ENCODE data around the gene TRIM37.
"Not testable (repeated sequence)": the region's sequence is repeated elsewhere in the genome, so short reads cannot be mapped to it uniquely, and the experiment has no call there.

The TRIM37 gene

GRCh38 chr17:58991718-58992331, 114.9 kb downstream of the TRIM37 start:
- DNase-seq, result no peak

GRCh38 chr17:58989629-58990028, 117.1 kb downstream of the TRIM37 start:
- DNase-seq, result no peak

- DNase-seq, result no peak
Measured at GRCh38 chr17:58985971-58986370, 120.7 kb downstream of the TRIM37 start.

- DNase-seq, result no peak
Measured at GRCh38 chr17:58985367-58985766, 121.3 kb downstream of the TRIM37 start.

- DNase-seq, result no peak
Measured at GRCh38 chr17:58982626-58983025, 124.1 kb downstream of the TRIM37 start.

GRCh38 chr17:58980706-58981481, 125.8 kb downstream of the TRIM37 start:
- no peak for DNase-seq

- no peak for DNase-seq
Measured at GRCh38 chr17:58976541-58976940, 130.1 kb downstream of the TRIM37 start.

GRCh38 chr17:58974354-58974753, 132.3 kb downstream of the TRIM37 start:
- no peak for DNase-seq

GRCh38 chr17:58970609-58971450, 135.8 kb downstream of the TRIM37 start:
- no peak for DNase-seq

- no peak for DNase-seq
Measured at GRCh38 chr17:58969612-58970011, 137.1 kb downstream of the TRIM37 start.

- no peak for DNase-seq
Measured at GRCh38 chr17:58969156-58969555, 137.5 kb downstream of the TRIM37 start.

- no peak for DNase-seq
Measured at GRCh38 chr17:58968426-58969061, 138.1 kb downstream of the TRIM37 start.

- DNase-seq, result no peak
Measured at GRCh38 chr17:58966208-58966607, 140.5 kb downstream of the TRIM37 start.

GRCh38 chr17:58965221-58965620, 141.5 kb downstream of the TRIM37 start:
- DNase-seq, result no peak

- no peak for DNase-seq
Measured at GRCh38 chr17:58960068-58960467, 146.6 kb downstream of the TRIM37 start.

- DNase-seq, result not testable (repeated sequence)
Measured at GRCh38 chr17:58957725-58958073, 149.0 kb downstream of the TRIM37 start.

GRCh38 chr17:58956997-58957724, 149.5 kb downstream of the TRIM37 start:
- no peak for DNase-seq

GRCh38 chr17:58954358-58954757, 152.3 kb downstream of the TRIM37 start:
- DNase-seq, result not testable (repeated sequence)

- DNase-seq, result no peak
Measured at GRCh38 chr17:58947824-58948223, 158.9 kb downstream of the TRIM37 start.

- no peak for DNase-seq
Measured at GRCh38 chr17:58947411-58947810, 159.3 kb downstream of the TRIM37 start.

- no peak for DNase-seq
Measured at GRCh38 chr17:58944166-58944565, 162.5 kb downstream of the TRIM37 start.

- no peak for DNase-seq
Measured at GRCh38 chr17:58936295-58936694, 170.4 kb downstream of the TRIM37 start.
